T-helper 1 cell treated with Interleukin-12 subunit alpha and Interleukin-12 subunit beta and Interleukin-4 antibody, amounts not matched to agents 30 ng/mL and 1 ng/mL, for 36 hours (primary cell): ENCODE measurements around the gene VPS13D. TPM values are rescaled to one million over a fixed set of nuclear protein-coding genes. Genes with fewer than 3 reads are reported as not detected.
"Not testable (repeated sequence)": the region's sequence is repeated elsewhere in the genome, so short reads cannot be mapped to it uniquely, and the experiment has no call there.

Source experiments
- intact Hi-C: fragments of 100-400 bp; cut with micrococcal nuclease; formaldehyde crosslinking; loops from one replicate; pipeline ENCODE4 v1.15.1; 2024
- total RNA-seq: library from RNA; stranded (reverse); gene quantifications from 2 replicates; pipeline ENCODE4 v1.2.3, GENCODE V29; 2022

VPS13D gene
- total RNA-seq, 1 donor from 2014 or later: 42.0 TPM

GRCh38 chr1:12443151-12443550 lies 213.3 kb downstream of the VPS13D start:
- intact Hi-C loops: no loop called here

DNA sequence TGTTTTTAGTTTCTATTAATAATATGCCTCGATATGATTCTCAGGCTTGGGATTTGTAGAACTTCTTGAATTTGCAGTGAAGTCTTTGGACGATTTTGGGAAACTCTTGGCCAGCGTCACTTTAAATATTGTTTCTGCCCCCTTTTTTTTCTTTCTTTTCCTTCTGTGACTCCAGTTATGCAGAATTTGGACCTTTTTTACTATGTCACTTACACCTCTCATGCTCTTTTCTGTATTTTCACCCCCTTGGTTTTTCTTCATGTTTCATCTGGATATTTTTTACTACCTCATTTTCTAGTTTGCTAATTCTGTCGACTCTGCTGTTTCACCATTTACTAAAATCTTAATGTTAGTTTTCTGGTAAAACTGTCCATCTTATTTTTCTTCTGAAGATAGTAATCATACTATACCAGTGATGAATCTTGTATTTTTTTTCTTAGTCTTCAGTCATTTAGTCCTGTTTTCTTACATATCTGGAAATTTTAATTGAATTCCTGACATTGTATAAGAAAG lies 214.6 kb downstream of the VPS13D start:
- intact Hi-C loops: no loop called here

DNA sequence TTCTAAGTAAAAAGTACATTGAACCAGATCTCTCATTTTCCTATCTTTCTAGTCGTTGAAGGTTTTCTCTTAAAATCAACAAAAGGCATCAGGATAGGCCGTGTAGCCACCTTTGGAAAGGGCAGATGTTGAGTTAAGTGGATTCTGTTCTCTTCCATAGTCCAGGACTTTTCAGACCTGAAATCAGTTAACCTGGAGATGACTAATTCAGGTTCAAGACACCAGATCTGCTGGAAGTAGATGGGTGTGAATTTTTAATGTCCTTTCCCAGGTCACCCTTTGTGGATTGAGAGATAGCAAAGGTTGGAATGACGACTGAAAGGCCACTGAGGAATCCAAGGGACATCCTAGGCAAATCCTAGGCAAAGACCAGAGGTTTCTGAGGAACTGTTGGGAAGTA lies 215.4 kb downstream of the VPS13D start:
- intact Hi-C loops: loop anchor here (5.0 kb wide), 1 partner anchor 148 kb away; no protein-coding TSS in a partner anchor

DNA sequence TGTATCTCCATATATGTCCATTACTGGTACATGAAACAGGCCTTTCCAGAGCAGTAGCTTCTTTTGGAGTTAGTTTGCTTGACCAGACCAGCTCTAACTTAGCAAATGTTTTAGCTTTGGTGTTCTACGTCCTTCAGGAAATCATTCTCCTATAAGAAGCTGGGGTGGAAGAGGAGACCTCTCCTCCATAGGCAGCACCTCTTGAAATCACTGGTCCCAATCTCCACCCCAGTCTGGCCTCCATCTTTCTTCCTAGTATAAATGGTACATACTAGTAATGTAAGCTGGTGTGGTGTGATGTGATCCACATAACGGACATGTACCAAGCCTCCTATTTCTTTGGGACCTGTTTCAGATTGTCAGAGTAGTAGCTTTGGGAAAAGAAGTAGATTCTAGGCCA lies 216.8 kb downstream of the VPS13D start:
- intact Hi-C loops: loop anchor here (5.0 kb wide), 1 partner anchor 149 kb away; no protein-coding TSS in a partner anchor

- intact Hi-C loops: loop anchor here (5.0 kb wide), 1 partner anchor 150 kb away; no protein-coding TSS in a partner anchor
These were observed 217.5 kb downstream of the VPS13D start for GRCh38 chr1:12447307-12447706.

- intact Hi-C loops: loop anchor here (1.0 to 5.0 kb wide), 6 partner anchors 10 to 171 kb away; partner anchors contain the start of gene DHRS3
These were observed 218.1 kb downstream of the VPS13D start for GRCh38 chr1:12447849-12448312.

- intact Hi-C loops: loop anchor here (1.0 to 5.0 kb wide), 6 partner anchors 10 to 170 kb away; partner anchors contain the start of gene DHRS3
These were observed 218.9 kb downstream of the VPS13D start for GRCh38 chr1:12448746-12449177.

- intact Hi-C loops: loop anchor here (1.0 kb wide), 1 partner anchor 16 kb away; no protein-coding TSS in a partner anchor
These were observed 220.4 kb downstream of the VPS13D start for GRCh38 chr1:12450090-12450755.

GRCh38 chr1:12450756-12451559 lies 221.1 kb downstream of the VPS13D start:
- intact Hi-C loops: loop anchor here (1.0 kb wide), 1 partner anchor 17 kb away; no protein-coding TSS in a partner anchor

DNA sequence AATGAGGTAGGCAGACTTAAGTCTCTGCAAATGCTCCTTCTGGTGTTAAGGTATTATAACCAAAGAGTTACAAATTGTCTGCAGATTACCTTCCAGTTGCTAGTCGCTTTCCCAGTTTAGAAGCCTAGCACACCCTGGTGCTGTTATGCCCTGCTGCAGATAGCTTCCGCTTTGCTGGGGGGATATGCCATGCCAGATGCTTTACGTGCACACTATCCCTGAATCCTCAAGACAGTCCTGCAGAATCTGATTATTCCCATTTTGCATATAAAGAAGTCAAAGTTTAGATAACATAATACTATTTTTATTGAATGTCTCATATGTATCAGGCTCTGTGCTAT lies 221.7 kb downstream of the VPS13D start:
- intact Hi-C loops: no loop called here

GRCh38 chr1:12452262-12452661 lies 222.4 kb downstream of the VPS13D start:
- intact Hi-C loops: no loop called here

DNA sequence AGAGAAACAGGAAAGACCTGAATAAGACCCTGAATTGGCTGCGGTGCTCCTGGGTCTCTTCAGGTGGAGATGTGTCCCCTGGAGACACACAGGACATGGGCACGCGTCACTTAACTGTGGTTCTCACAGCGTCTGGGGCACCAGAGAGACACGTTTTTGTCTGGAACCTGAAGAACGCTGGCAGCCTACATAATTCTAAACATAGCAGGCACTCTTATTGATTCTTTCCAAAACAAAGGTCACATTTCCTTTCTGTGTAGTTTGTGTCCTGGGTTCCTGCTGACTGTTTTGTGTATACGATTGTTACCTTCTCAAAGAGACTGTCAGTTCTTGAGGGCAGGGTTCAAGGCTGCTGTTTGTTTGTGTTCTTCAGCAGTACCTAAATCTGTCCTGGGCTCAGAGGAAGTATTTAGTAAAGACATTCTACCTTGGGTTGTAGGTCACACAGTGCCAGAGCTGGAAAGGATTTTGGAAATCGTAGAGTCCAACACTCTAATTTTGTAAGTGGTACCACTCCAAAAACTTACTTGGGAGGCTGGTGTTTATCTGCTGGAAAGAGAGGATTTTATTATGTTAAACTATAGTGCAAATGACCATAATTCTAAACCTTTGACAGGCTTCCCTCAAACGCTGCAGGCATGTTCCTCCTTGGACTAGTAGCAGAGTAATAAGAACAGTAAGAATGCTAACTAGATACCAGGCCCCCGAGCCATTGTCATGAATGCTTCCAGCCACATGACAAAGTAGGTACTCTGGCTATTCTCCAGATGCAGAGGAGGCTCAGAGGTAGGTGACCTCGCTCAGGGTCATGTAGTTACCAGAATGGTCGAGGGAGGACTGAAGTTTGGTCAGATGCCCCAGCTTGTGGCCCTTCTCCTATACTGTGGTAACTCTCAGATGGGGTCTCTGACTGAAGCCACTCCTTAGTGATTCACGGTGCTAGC lies 223.8 kb downstream of the VPS13D start:
- intact Hi-C loops: loop anchor here (1.0 kb wide), 1 partner anchor 19 kb away; no protein-coding TSS in a partner anchor

DNA sequence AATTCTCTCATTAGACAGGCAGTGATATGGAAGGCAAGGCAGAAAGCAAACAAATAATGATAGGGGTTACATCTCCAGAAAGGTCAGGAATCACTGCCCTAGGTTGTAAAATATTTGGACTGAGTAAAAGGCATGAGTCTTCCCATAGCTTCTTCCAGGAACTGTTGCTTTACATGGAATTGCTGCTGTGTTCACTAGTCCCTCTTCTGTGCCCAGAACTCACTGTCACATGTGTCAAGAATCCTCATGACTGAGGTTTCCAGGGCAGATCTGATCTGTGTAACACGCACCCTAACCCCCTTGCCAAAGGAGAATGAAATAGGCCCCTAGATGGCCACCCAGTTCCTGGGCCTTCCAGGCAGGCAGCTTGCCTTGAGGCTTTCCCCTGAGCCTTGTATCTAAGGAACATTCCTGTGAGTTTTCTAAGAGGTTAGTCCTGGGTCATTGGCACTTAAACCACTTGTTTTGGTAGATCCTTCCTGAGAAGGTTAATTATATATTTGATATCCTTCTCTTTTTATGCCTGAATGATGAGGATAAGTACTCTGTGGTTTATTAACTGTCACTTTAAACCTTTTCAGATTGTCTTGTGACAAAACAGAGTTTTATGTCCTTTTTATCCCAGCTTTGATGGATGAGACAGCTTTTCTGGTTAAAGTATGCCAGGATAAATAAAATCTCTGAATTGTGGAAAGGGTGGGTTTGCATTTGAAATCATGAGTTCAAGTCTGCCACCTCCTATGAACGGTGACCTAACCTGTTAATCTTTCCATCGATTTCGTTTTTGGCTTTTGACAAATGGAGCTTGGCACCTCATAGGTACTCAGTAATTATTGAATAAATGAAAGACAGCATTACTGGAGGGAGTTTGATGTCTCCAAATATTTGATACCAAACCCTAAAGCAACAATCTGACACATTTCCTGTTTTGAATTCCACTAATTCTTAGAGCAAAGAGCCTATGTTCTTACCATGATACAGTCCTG lies 224.9 kb downstream of the VPS13D start:
- intact Hi-C loops: no loop called here

DNA sequence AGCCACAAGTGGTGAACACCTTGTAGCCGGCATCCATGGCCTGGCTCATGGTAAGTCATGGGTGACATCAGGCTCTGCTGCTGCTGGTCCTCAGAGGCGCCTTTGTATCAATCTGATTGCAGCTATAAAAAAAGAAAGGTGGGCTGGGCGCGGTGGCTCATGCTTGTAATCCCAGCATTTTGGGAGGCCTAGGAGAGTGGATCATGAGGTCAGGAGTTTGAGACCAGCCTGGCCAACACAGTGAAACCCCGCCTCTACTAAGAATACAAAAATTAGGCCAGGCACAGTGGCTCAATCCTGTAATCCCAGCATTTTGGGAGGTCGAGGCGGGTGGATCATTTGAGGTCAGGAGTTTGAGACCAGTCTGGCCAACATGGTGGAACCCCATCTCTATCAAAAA lies 226.3 kb downstream of the VPS13D start:
- intact Hi-C loops: not testable (repeated sequence)

GRCh38 chr1:12456979-12457378 lies 227.1 kb downstream of the VPS13D start:
- intact Hi-C loops: no loop called here

- intact Hi-C loops: no loop called here
These were observed 227.9 kb downstream of the VPS13D start for GRCh38 chr1:12457771-12458170.

DNA sequence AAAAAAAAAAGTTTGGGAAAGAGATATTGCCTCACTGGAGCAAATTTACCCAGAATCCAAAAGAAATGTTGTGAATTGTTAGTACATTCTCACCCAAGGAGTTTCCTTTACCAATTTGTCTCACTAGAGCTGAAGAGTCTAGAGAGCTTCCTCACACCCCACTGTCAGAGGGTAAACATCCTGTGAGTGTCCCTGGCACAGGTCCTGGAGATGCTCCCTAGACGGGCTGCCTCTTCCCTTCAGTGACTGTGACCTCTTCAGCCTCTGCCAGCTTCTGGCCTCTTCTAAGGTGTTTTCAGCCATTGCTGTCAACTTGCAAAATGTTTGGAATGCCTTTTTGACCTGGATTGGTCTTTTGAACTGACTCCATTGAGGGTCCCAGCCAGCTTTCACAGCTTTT lies 228.7 kb downstream of the VPS13D start:
- intact Hi-C loops: no loop called here

DNA sequence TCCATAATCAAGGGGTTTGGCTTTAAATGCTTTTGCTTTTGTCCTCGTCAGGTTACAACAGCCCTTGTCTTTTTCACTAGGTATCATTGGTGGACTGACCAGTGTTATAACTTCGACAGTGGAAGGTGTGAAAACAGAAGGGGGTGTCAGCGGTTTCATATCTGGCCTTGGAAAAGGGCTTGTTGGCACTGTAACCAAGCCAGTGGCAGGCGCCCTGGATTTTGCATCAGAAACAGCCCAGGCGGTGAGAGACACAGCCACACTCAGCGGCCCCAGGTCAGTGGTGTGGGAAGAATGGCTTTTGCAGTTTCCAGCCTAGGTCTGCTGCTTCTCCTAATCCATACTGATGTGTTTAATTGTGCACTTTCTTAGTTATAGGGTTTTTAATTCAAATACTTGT lies 230.3 kb downstream of the VPS13D start:
- intact Hi-C loops: no loop called here

DNA sequence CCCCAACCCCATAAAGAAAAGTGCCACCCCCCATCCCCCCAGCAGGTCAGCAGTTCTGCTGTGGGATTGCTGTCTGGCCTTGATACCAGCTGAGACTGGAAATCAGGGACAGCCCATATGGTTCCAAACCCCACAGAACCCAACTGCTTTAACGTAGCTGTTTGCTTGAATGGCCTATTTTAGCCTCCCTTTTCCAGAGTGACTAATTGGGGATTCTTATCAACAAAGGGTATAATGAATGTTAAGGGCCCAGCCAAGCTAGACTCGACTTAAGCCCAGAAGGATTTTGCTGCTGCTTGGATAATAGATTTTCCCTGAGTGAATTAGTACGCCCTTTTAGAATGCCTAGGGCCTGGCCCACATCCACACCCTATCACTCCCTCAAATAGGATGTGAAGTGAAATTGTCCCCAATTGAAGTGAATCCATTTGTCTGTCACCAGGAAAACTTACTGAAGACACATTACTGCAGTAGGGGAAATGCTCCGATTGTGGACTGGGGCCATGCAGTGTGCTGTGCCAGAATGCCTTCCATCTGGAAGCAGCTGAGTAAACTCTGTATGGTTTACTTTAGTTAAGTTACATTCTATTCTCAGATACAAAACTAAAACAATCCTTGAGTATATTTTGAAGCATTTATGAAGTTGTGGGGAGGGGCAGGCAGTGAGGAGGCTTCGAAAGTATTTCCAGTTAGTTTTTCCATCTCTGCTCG lies 231.2 kb downstream of the VPS13D start:
- intact Hi-C loops: no loop called here
